ENCODE data around the gene SAPCD2.

Gene SAPCD2

DNA sequence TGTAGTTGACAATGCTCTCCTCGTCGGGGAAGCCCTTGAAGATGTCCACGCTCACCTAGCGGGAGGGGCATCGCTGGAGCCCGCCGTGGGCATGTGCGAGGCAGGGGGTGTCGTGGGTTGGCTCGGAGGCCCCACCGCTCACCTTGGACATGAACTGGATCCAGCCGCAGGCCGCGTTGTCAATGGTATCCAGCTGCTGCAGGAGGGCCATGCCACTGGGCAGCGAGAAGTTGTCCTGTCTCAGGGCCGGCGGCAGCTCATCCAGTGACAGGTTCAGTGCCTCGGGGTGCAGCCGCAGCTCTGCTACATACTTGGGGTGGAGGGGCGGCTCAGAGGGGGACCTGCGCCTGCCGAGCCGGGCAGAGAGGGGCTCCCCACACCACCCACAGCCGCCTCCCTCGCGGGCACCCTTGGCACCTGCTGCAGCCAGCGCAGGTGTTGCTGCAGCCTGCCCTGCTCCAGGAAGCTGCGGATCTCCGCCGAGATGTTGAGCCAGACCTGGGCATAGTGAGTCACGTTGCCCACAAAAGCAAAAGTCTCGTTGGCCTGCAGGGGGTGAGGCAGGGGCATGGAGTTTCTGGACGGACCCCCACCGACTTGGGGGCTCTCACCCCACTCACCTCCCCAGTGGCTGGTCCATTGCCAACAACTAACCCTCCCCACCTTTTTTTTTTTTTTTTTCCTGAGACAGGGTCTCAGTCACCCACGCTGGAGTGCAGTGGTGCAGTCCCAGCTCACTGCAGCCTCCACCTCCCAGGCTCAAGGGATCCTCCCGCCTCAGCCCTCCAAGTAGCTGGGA, 51.4 kb downstream of the SAPCD2 start:
- no peak for DNase-seq (ENCODE audit: low read depth, low spot score)

GRCh38 chr9:137017791-137018497, 52.4 kb downstream of the SAPCD2 start:
- DNase-seq (ENCODE audit: low read depth, low spot score), result no peak

DNA sequence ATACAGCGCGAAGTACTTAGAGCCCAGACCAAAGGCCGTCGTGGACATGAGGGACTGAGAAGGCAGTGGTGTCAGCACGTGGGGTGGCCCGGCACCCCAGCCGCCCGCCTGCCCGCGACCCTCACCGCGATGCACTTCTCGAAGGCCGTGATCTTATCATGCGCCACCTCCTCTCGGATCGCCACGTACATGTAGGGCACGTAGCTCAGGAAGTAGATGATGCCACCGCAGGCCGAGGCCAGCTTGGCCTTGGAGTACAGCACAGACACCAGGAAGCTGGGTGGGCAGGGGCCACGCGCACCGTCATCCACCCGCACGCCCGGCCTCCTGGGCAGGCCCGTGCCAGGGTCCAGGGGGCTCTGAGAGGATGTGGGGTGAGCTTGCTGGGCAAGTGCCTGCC, 53.3 kb downstream of the SAPCD2 start:
- no peak for DNase-seq (ENCODE audit: low read depth, low spot score)

- DNase-seq (ENCODE audit: low read depth, low spot score), result no peak
Measured at GRCh38 chr9:137016436-137016835, 53.9 kb downstream of the SAPCD2 start.

DNA sequence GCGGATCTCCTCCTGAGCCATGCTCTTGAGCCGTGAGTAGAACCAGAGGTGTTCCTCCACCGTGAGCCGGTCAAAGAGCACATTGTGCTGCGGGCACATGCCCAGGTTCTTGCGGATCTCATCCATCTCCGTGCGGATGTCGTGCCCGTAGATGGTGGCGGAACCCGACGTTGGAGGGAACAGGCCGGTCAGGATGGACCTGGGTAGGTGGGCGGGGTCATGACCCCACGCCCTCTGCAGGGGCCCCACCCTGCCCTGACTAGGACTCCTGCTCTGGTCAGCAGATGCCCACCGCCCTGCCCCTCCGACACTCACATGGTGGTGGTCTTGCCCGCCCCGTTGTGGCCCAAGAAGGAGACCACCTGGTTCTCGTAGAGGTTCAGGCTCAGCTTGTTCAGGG, 54.4 kb downstream of the SAPCD2 start:
- DNase-seq (ENCODE audit: low read depth, low spot score), result no peak

DNA sequence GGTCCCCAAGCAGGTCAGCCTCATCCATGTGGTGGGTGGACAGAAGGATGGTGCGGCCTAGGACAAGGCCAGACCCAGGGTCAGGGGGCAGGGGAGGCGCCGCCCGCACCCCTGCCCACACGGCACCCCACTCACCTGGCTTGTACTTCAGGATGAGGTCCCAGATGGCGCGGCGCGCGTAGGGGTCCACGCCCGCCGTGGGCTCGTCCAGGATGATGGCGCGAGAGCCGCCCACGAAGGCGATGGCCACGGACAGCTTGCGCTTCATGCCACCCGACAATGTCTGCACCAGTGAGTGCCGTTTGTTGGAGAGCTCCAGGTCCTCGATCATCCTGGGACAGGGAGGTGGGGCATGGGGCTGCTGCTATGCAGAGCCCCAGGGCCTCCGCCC, 54.8 kb downstream of the SAPCD2 start:
- no peak for DNase-seq (ENCODE audit: low read depth, low spot score)

DNA sequence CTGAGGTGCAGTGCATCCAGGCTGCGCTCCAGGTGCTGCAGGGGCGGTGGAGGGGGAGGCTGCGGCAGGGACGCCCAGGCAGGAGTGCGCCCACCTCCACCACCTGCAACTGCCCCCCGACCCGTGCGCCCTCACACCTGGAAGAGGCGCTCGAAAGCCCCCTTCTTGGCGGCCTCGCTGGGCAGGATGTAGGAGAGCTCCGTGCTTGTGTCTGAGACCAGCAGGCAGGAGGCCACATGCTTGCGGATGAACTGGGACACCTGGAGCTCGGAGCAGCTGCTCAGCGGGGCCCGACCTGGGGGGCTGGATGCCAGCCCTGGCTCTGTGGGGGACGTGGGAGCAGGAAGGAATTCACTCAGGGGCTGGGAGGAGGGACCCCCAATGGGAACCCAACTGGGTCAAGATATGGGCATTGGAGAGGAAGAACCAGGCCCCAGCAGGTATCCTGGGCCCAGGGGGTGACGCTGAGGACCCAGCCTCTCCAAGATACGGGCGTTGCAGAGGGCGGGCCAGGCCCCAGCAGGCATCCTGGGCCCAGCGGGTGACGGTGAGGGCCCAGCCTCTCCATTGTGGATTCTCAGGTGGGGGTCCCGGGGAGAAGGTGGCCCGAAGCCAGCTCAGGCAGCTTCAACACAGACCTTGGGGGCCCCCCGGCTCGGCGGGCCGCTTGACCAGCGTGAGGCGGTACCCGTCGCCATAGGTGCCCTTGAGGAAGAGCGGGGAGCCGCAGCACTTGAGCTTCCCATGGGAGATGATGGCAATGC, 55.4 kb downstream of the SAPCD2 start:
- DNase-seq (ENCODE audit: low read depth, low spot score), result no peak

- no peak for DNase-seq (ENCODE audit: low read depth, low spot score)
Measured at GRCh38 chr9:137014166-137014565, 56.2 kb downstream of the SAPCD2 start.

- DNase-seq (ENCODE audit: low read depth, low spot score), result no peak
Measured at GRCh38 chr9:137013571-137013940, 56.8 kb downstream of the SAPCD2 start.

DNA sequence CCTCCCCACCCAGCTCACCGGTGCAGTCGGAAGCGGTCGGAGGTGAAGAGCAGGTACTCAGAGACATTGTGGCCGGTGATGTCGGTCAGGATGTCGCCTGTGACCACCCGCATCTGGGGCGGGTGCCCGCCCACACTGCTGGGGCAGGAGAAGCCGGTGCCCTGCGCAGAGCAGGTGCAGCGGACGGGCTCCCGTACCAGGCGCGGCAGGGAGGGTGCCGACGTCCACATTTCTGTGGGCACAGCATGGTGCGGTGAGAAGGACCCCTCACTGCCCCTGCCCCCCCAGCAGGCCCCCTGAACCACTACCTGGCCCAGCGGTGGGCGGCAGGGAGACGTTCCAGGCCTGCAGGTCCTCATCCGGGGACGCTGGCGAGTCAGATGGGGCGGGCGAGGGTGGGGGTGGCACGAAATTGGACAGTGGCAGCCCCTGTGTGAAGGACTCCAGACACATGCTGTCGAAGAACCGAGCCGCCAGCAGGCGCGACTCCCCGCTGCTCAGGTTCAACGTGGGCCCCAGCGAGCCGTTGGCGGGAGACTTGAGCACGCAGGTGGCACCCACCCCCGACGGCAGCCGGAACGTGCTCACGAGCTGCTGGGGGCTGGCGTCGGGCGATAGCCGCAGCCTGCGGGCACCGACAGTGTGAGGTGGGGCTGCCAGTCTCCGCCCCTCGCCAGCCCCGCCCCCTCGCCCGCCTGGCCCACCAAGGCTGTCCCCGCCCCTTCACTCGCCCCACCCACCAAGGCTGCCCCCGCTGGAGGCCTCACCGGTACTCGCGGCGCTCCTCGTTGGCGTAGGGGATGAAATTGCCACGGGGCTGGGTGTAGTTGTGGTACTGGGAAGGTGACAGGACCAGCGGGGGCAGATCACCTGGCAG, 57.4 kb downstream of the SAPCD2 start:
- DNase-seq (ENCODE audit: low read depth, low spot score), result no peak

All from activated naive CD8-positive, alpha-beta T cell treated with anti-CD3 and anti-CD28 coated beads, Interleukin-2, amount 50 U/mL, for 16 hours (primary cell).